NCI-H1092 treated with DMSO at 0.1 percent for 48 hours (cell line): ENCODE measurements around the gene ETV4.

ENCODE experiments used
- DNase-seq: peaks from one replicate; lab custom pipeline; 2025; lab: John Stamatoyannopoulos, UW

ETV4 gene

GRCh38 chr17:43572368-43572980 lies 26.3 kb upstream of the ETV4 start:
- no peak for DNase-seq

GRCh38 chr17:43570518-43570928 lies 24.4 kb upstream of the ETV4 start:
- DNase-seq = no peak

- no peak for DNase-seq
Observed at GRCh38 chr17:43568506-43569082, 22.5 kb upstream of the ETV4 start.

- no peak for DNase-seq
Observed at GRCh38 chr17:43563600-43564594, 17.8 kb upstream of the ETV4 start.

- no peak for DNase-seq
Observed at GRCh38 chr17:43562679-43563599, 16.8 kb upstream of the ETV4 start.

- DNase-seq = no peak
Observed at GRCh38 chr17:43560461-43561427, 14.6 kb upstream of the ETV4 start.

- DNase-seq = no peak
Observed at GRCh38 chr17:43559161-43559816, 13.1 kb upstream of the ETV4 start.

- DNase-seq = no peak
Observed at GRCh38 chr17:43558805-43559160, 12.6 kb upstream of the ETV4 start.

GRCh38 chr17:43556292-43556691 lies 10.2 kb upstream of the ETV4 start:
- DNase-seq = no peak

GRCh38 chr17:43554857-43555256 lies 8.7 kb upstream of the ETV4 start:
- no peak for DNase-seq

GRCh38 chr17:43553573-43553972 lies 7.4 kb upstream of the ETV4 start:
- no peak for DNase-seq

- DNase-seq = no peak
Observed at GRCh38 chr17:43552229-43552837, 6.2 kb upstream of the ETV4 start.

GRCh38 chr17:43550754-43551153 lies 4.6 kb upstream of the ETV4 start:
- DNase-seq = no peak

- DNase-seq = no peak
Observed at GRCh38 chr17:43549496-43549895, 3.4 kb upstream of the ETV4 start.

- no peak for DNase-seq
Observed at GRCh38 chr17:43548689-43549379, 2.7 kb upstream of the ETV4 start.

- no peak for DNase-seq
Observed at GRCh38 chr17:43547659-43548256, 1.6 kb upstream of the ETV4 start.

GRCh38 chr17:43547189-43547550 lies 1.0 kb upstream of the ETV4 start:
- DNase-seq = no peak

GRCh38 chr17:43545383-43545632 lies 832 bp downstream of the ETV4 start:
- no peak for DNase-seq
